Measurements from ENCODE around the gene GPR27.

Gene GPR27

GRCh38 chr3:71732637-71733036, 21.0 kb upstream of the GPR27 start:
- DNase-seq (ENCODE audit: low read depth in 3 of 3), result no peak

DNA sequence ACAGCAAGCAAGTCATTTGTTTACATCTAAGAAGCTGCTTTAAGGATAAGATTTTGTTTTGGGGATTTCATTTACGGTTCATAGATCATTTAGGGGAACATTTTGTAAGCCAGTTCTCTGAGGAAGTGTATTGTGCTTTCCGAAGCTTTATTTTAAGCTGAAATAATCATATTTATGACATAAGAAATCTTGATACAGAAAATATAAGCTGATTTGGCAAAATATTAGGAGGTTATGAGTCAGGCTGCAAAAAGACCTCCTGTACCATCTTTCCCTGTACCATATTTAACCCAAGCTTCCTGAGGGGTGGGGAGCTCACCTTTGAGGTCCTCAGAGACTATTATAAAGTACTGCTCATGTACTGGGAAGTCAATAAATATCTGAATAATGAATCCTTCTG, 20.3 kb upstream of the GPR27 start:
- DNase-seq (ENCODE audit: low read depth in 3 of 3), result no peak

- DNase-seq (ENCODE audit: low read depth in 3 of 3), result no peak
Observed at GRCh38 chr3:71734881-71735280, 18.8 kb upstream of the GPR27 start.

DNA sequence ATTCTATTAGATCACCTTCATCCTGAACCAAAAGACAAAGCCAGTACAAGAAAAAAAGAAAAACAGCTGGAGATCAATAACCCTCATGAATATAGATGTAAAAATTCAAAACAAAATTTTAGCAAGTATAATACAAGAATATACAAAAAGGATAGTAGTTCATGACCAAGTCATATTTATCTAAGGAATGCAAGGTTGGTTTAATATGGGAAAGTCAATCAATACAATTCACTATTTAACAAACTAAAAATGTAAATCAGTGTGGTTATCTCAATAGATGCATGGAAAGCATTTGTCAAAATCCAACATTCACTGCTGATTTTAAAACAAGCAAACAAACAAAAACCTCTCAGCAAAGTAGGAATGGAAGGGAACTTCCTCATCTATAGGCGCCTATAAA, 11.0 kb upstream of the GPR27 start:
- no peak for DNase-seq (ENCODE audit: low read depth in 3 of 3)

- DNase-seq (ENCODE audit: low read depth in 3 of 3), result no peak
Observed at GRCh38 chr3:71744738-71745137, 8.9 kb upstream of the GPR27 start.

DNA sequence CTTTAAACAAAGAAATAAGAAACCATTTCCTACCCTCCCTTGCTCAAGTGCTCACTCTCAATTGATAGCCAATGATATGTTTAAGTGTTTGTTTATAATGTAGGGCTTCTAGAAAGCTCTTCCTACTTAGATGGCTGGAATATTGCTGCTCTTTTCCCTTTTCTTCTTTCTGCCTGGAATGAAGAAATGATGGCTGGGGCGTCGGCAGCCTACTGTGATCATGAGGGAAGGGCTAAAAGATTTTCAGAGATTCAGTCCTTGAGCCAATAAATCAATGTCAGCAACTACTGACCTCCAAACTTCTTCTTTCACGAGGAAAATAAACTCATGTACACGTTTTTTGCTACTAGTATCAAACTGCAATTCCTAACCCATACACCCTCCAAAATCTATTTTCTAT, 2.1 kb upstream of the GPR27 start:
- DNase-seq (ENCODE audit: low read depth in 3 of 3), result no peak

DNA sequence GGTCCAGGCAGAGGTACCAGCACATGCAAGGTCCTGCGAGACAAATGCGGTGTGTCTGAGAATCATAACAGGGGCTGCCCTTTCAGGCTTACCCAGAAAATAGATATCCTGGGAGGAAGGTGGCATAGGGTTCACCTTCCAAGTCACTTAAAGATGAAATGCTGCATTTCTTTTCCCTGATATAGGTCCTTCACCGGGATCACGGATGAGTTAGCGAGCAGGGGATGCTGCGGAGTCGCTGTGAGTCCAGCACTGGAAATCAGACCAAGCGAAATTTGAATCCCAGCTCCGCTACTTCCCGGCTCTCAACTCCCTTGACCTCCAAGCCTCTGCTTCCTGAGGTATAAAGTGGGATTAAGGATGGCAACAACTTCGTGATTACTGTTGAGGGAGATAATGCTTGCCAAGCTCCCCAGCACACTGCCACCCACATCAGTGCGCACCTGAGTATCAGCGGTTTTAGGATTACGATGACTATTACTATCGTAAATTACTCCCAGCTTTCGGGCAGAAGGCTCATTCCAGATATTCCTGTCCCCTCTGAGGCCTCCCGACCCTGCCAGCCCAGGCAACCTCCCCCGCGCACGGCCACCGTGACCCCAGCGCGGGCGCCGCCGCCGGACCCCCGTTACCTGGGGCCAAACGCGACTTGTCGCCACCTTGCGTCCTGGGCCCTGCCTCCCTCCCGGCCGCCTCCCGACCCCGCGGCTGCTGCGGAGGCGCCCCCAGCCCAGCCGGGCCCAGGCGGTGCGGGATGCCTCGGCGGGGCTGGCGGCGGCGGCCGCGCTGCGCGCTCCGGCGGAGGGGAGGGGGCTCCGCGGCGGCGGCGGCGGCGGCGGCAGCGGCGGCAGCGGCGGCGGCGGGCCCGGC, 589 bp upstream of the GPR27 start:
- DNase-seq (ENCODE audit: low read depth in 3 of 3), result no peak

- DNase-seq (ENCODE audit: low read depth in 3 of 3), result no peak
Observed at GRCh38 chr3:71754610-71755253, 1.1 kb downstream of the GPR27 start.

- no peak for DNase-seq (ENCODE audit: low read depth in 3 of 3)
Observed at GRCh38 chr3:71758091-71758490, 4.4 kb downstream of the GPR27 start.

DNA sequence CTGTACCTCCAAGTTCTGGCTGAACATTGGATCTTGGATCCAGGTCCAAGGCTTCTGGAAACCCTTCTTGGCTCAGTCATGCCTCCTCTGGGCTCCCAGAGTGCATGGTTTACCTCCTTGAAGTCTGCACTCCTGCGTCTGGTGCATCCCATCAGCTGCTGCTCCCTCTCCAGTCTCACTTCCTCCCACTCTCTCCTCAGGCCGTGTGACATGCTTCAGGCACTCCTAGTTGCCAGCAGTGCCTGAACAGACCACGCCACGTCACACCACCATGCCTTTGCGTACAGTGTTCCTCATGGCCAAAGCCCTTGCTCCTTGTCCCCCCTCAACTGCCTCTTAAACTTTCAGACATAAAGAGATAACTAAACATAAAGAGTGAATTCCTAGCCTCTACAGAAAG, 5.7 kb downstream of the GPR27 start:
- no peak for DNase-seq (ENCODE audit: low read depth in 3 of 3)

GRCh38 chr3:71760140-71760539, 6.5 kb downstream of the GPR27 start:
- DNase-seq (ENCODE audit: low read depth in 3 of 3), result no peak

GRCh38 chr3:71763426-71763825, 9.8 kb downstream of the GPR27 start:
- DNase-seq (ENCODE audit: low read depth in 3 of 3), result no peak

DNA sequence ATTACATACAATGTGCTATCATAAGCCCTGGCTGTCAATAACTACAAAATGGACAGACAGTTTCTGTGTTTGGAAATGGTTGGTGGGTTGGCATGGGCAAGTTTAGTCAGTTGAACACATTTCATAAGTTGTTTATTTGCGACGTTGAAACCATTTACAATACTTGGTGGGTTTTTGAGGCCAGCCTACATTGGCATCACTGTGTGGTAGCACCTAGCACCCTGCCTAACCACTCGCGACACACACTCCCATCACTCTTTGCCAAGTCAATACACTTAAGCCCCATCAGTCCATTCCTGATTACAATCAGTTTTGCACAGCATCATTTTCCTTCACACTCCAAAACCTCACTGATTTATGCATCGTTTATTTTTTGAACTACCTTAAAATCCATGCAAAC, 17.5 kb downstream of the GPR27 start:
- DNase-seq (ENCODE audit: low read depth in 3 of 3), result no peak

- no peak for DNase-seq (ENCODE audit: low read depth in 3 of 3)
Observed at GRCh38 chr3:71771884-71772283, 18.2 kb downstream of the GPR27 start.

- DNase-seq (ENCODE audit: low read depth in 3 of 3), result no peak
Observed at GRCh38 chr3:71776538-71776937, 22.9 kb downstream of the GPR27 start.

GRCh38 chr3:71778353-71778752, 24.7 kb downstream of the GPR27 start:
- no peak for DNase-seq (ENCODE audit: low read depth in 3 of 3)

GRCh38 chr3:71779674-71780377, 26.2 kb downstream of the GPR27 start:
- no peak for DNase-seq (ENCODE audit: low read depth in 3 of 3)

DNA sequence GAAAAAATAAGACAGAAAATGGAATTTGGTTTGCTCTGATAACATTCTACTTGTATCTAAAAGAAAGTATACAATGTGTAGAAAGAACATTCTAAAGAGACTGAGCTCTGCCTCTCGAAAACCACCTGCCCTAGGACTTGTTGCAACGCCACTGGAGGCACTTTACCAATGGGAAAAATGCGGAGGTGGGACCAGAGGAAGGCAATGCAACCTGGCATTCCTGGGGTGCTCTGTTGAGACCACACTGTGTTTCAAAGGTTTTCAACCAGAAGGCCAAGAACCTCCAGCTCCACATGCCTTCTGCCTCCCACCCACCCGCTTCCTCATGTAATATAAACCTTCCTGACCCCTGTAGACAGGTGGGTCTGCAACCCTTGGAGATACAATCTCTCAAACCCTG, 26.8 kb downstream of the GPR27 start:
- no peak for DNase-seq (ENCODE audit: low read depth in 3 of 3)

DNA sequence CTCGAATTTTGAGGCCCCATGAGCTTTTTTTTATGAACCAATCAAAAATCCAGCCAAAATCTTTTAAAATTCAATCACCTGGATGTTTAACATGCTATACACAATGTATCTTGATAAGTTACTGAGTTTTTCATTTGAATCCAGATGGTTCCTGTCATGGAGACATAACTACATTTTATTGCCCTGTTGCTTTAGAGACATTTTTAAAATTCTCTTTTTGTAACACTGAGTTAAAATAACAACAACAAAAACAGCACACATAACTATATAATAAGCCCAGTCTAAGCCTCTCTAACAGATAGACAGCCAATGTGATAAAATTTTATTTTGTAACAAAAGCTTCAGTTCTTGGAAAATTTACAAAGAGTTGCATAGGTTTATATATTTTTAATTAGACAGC, 29.5 kb downstream of the GPR27 start:
- no peak for DNase-seq (ENCODE audit: low read depth in 3 of 3)

DNA sequence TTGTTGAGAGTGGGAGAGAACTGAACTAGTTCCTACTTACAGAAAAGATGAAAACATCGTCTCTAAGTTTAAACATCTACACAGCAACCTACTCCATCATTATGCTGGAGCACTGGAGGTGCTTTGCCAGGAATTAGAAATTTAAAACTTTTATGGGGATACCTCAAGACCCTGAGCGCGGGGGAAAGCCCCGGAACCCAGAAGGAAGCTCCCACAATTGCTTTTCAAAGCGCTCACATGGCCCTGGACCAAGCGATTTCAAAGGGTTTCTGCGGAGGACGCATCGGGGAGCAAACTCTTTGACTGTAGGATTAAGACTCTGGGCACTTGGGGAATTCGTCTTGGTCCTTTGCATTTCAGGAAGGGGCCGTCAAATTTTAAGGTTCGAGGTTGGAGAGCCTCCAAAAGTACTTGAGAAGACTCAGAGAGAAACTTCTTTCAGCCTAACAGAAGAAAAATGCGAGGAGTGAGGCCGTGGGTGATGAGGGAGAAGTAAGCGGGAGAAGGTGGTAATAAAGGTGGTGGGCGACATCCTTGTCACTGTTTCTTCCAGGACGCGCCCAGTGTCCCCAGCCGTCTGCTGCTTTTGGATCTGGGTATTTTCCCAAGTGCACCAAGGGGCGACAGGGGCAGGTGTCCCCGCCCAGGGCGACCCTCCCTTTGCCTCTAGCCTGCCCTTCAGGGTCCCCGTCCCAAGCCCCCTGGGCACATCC, 30.7 kb downstream of the GPR27 start:
- DNase-seq (ENCODE audit: low read depth in 3 of 3), result no peak

DNA sequence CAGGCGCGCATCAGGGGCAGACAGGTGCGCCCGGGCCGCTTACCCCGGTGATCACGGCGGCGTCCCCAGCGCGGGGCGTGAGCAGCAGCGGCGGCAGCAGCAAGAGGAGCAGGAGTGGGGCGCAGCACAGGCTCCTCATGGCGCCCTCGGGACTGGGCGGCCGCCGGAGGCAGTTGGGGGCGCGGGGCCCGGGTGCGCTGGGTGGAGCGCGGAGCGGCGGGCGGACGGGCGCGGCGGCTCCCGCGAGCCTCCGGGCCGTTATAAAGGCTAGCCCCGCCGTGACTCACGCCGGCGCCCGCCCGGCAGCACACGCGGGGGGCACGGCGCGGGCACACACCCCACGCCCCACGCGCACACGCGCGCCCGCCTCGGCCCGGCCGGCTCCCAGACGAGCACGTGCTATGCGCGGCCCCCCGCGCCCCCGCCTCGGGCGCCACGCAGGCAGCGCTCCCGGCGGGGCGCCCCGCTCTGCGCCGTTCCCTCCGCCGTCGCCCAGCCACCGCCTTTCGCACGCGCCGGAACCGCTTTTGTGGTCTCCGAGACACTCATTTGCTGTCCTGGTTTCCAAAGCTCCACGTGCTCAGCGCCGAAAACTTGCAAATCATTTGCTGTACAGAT, 31.4 kb downstream of the GPR27 start, which contains the start of gene PROK2:
TSS of gene PROK2 (minus strand) at position 235 of the 618 bp plus-strand sequence. CDS start at position 139, 96 bp downstream.
- DNase-seq (ENCODE audit: low read depth in 3 of 3), result peak in 1 of 3 experiments; percentile 45

Data from stimulated activated CD4-positive, alpha-beta T cell treated with anti-CD3 and anti-CD28 coated beads, TNF-alpha, amount 100 ng/mL, for 24 hours (primary cell).